Loucy (cell line): ENCODE data around the gene ZNF254.

Source experiments
- EZH2phosphoT487 ChIP-seq: fragments of 200-600 bp; IDR thresholded peaks from 2 replicates; pipeline ENCODE4 v1.6.1; 2018; ENCODE audit warnings: antibody characterized with exemption, mild to moderate bottlenecking, moderate library complexity, borderline replicate concordance
- TF ChIP-seq, protein P1 (sequence below): fragments of 200-600 bp; sonication (generic); conservative IDR thresholded peaks from 2 replicates; pipeline ENCODE4 v1.5.1; 2014; ENCODE audit warnings: mild to moderate bottlenecking, antibody characterized with exemption, low read length

DNA sequence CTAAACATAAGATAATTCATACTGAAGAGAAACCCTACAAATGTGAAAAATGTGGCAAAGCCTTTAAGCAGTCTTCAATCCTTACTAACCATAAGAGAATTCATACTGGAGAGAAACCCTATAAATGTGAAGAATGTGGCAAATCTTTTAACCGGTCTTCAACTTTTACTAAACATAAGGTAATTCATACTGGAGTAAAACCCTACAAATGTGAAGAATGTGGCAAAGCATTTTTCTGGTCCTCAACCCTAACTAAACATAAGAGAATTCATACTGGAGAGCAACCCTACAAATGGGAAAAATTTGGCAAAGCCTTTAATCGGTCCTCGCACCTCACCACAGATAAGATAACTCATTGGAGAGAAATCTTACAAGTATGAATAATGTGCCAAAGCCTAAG lies 40.6 kb downstream of the ZNF254 start:
- TF ChIP-seq, protein P1, sequence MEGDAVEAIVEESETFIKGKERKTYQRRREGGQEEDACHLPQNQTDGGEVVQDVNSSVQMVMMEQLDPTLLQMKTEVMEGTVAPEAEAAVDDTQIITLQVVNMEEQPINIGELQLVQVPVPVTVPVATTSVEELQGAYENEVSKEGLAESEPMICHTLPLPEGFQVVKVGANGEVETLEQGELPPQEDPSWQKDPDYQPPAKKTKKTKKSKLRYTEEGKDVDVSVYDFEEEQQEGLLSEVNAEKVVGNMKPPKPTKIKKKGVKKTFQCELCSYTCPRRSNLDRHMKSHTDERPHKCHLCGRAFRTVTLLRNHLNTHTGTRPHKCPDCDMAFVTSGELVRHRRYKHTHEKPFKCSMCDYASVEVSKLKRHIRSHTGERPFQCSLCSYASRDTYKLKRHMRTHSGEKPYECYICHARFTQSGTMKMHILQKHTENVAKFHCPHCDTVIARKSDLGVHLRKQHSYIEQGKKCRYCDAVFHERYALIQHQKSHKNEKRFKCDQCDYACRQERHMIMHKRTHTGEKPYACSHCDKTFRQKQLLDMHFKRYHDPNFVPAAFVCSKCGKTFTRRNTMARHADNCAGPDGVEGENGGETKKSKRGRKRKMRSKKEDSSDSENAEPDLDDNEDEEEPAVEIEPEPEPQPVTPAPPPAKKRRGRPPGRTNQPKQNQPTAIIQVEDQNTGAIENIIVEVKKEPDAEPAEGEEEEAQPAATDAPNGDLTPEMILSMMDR = no peak
- TF ChIP-seq EZH2phosphoT487 = no peak
